ENCODE data around the gene KLHDC8B.
A peak's percentile ranks its signal among the peaks of the same experiment; 100 is the strongest.

The KLHDC8B gene

DNA sequence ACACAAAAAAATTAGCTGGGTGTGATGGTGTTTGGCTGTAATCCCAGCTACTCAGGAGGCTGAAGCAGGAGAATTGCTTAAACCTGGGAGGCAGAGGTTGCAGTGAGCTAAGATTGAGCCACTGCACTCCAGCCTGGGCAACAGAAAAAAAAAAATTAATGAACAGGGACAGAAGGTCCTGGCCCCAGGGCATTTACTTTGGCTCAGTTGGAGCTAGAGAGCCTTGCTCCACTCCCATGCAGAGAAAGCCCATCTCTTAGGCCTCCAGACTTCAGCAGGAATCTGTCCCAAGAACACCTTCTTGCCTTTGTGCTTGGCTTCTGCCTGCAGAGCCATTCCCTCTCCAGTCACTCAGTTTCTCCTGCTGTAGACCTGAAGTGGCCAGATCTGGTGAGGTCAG, 8.7 kb downstream of the KLHDC8B start:
- TF ChIP-seq, protein P1, sequence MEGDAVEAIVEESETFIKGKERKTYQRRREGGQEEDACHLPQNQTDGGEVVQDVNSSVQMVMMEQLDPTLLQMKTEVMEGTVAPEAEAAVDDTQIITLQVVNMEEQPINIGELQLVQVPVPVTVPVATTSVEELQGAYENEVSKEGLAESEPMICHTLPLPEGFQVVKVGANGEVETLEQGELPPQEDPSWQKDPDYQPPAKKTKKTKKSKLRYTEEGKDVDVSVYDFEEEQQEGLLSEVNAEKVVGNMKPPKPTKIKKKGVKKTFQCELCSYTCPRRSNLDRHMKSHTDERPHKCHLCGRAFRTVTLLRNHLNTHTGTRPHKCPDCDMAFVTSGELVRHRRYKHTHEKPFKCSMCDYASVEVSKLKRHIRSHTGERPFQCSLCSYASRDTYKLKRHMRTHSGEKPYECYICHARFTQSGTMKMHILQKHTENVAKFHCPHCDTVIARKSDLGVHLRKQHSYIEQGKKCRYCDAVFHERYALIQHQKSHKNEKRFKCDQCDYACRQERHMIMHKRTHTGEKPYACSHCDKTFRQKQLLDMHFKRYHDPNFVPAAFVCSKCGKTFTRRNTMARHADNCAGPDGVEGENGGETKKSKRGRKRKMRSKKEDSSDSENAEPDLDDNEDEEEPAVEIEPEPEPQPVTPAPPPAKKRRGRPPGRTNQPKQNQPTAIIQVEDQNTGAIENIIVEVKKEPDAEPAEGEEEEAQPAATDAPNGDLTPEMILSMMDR (IDR thresholded peaks at IDR 0.05; ENCODE audit: low read depth, low read length), result no peak
- H3K4me3 ChIP-seq (ENCODE audit: low read depth, low read length), result no peak overlapping the region
- no peaks in the 10 kb centered on the region for H3K9me3 ChIP-seq (ENCODE audit: severe bottlenecking)
- no peak for DNase-seq
- peak overlapping the region; percentile 33 for H3K27ac ChIP-seq
- peaks cover 5% of the 10 kb centered on the region for H3K36me3 ChIP-seq
- H3K27me3 ChIP-seq (ENCODE audit: insufficient read depth, low read depth, severe bottlenecking), result no peaks in the 10 kb centered on the region

DNA sequence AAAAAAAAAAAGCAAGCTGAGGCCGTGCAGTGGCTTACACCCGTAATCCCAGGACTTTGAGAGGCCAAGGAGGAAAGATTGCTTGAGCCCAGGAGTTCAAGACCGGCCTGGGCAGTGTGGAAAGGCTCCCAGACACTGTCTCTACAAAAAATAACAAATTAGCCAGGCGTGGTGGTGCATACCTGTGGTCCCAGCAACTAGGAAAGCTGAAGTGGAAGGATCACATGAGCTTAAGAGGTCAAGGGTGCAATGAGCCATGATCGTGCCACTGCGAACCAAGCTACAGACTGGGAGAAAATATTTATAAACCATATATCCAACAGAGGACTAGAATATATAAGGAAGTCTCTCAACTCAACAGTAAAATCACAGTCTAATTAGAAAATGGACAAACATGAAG, 10.0 kb downstream of the KLHDC8B start:
- H3K36me3 ChIP-seq, result no peaks in the 10 kb centered on the region
- H3K4me3 ChIP-seq (ENCODE audit: low read depth, low read length), result no peak overlapping the region
- no peaks in the 10 kb centered on the region for H3K27me3 ChIP-seq (ENCODE audit: insufficient read depth, low read depth, severe bottlenecking)
- H3K9me3 ChIP-seq (ENCODE audit: severe bottlenecking), result no peaks in the 10 kb centered on the region
- H3K27ac ChIP-seq, result no peak overlapping the region
- DNase-seq, result no peak
- TF ChIP-seq, protein P1 (IDR thresholded peaks at IDR 0.05; ENCODE audit: low read depth, low read length), result no peak

GRCh38 chr3:49182682-49183081, 11.3 kb downstream of the KLHDC8B start:
- Histone ChIP-seq H3K27me3 (ENCODE audit: insufficient read depth, low read depth, severe bottlenecking) (no peaks in the 10 kb centered on the region), H3K27ac (no peak overlapping the region), H3K36me3 (no peaks in the 10 kb centered on the region), H3K9me3 (ENCODE audit: severe bottlenecking) (no peaks in the 10 kb centered on the region), H3K4me3 (ENCODE audit: low read depth, low read length) (no peak overlapping the region)
- no peak for DNase-seq
- TF ChIP-seq, protein P1 (IDR thresholded peaks at IDR 0.05; ENCODE audit: low read depth, low read length), result no peak

DNA sequence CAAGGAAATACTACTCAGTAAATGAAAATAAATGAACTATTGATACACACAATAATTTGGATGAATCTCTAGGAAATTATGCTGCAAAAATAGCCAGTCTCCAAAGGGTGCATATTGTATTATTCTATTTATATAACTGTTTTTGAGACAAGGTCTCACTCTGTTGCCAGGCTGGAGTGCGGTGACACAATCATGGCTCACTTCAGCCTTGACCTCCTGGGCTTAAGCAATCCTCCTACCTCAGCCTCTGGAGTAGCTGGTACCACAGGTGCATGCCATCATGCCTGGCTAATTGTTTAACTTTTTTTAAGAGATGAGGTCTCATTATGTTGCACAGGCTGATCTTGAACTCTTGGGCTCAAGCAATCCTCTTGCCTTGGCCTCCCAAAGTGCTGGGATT, 12.5 kb downstream of the KLHDC8B start:
- no peak overlapping the region for H3K4me3 ChIP-seq (ENCODE audit: low read depth, low read length)
- no peak overlapping the region for H3K27ac ChIP-seq
- no peaks in the 10 kb centered on the region for H3K27me3 ChIP-seq (ENCODE audit: insufficient read depth, low read depth, severe bottlenecking)
- no peaks in the 10 kb centered on the region for H3K36me3 ChIP-seq
- no peaks in the 10 kb centered on the region for H3K9me3 ChIP-seq (ENCODE audit: severe bottlenecking)
- no peak for DNase-seq
- TF ChIP-seq, protein P1 (IDR thresholded peaks at IDR 0.05; ENCODE audit: low read depth, low read length), result no peak

GRCh38 chr3:49191741-49192140, 20.3 kb downstream of the KLHDC8B start:
- H3K27me3 ChIP-seq (ENCODE audit: insufficient read depth, low read depth, severe bottlenecking), result no peaks in the 10 kb centered on the region
- H3K4me3 ChIP-seq (ENCODE audit: low read depth, low read length), result no peak overlapping the region
- H3K36me3 ChIP-seq, result no peaks in the 10 kb centered on the region
- no peak overlapping the region for H3K27ac ChIP-seq
- TF ChIP-seq, protein P1 (IDR thresholded peaks at IDR 0.05; ENCODE audit: low read depth, low read length), result no peak
- H3K9me3 ChIP-seq (ENCODE audit: severe bottlenecking), result no peaks in the 10 kb centered on the region
- DNase-seq, result no peak

DNA sequence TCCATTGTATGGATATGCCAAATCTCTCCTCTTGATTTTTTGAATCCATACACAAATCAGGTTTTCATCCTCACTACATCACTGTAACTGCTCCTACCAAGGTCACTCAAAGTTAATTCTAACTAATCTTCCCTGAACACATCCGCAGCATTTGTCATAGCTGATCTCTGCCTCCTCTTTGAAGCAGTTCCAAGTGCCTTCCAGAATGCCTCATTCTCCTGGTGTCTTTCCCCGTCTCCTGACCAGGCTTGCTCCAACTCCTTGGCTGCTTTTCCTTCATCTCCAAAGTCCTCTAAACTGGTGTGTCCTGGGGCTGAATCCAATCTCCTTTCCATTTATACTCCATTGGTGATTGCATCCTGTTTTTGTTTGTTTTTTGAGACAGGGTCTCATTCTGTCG, 26.8 kb downstream of the KLHDC8B start:
- Histone ChIP-seq H3K9me3 (ENCODE audit: severe bottlenecking) (peaks cover 4% of the 10 kb centered on the region), H3K36me3 (no peaks in the 10 kb centered on the region), H3K4me3 (ENCODE audit: low read depth, low read length) (no peak overlapping the region), H3K27me3 (ENCODE audit: insufficient read depth, low read depth, severe bottlenecking) (no peaks in the 10 kb centered on the region), H3K27ac (peak overlapping the region; percentile 35; the same call in 1 of the 2 replicates)
- TF ChIP-seq, protein P1 (IDR thresholded peaks at IDR 0.05; ENCODE audit: low read depth, low read length), result no peak
- peak; percentile 37 for DNase-seq

Measured in WERI-Rb-1 (cell line).